ENCODE results near the gene MSX2. TPM values are rescaled to one million over a fixed set of nuclear protein-coding genes. Genes with fewer than 3 reads are reported as not detected.

Gene MSX2
- total and polyA plus RNA-seq, 2 experiments from 2014 or later = 0.17 to 0.47 TPM

GRCh38 chr5:174736331-174736721 lies 11.9 kb downstream of the MSX2 start:
- H3K4me1 Mint-ChIP-seq = peaks cover 50% of the 10 kb centered on the region
- H3K27me3 Mint-ChIP-seq (ENCODE audit: insufficient read depth, low read depth, poor library complexity) = peaks cover 66% of the 10 kb centered on the region
- Histone ChIP-seq H3K79me2 (replicated peaks; ENCODE audit: insufficient read depth) (no peaks in the 10 kb centered on the region), H3K9me2 (ENCODE audit: insufficient read depth) (no peaks in the 10 kb centered on the region), H3K4me1 (ENCODE audit: insufficient read depth) (peaks cover 52% of the 10 kb centered on the region), H4K20me1 (replicated peaks; ENCODE audit: insufficient read depth) (peaks cover 18% of the 10 kb centered on the region), H3K36me3 (ENCODE audit: insufficient read depth) (no peaks in the 10 kb centered on the region), H2AFZ (no peak overlapping the region), H3K27me3 (ENCODE audit: insufficient read depth) (peaks cover 76% of the 10 kb centered on the region), H3F3A (replicated peaks; ENCODE audit: low read depth) (peaks cover 6% of the 10 kb centered on the region), H3K4me2 (peak overlapping the region; percentile 93), H3K27ac (ENCODE audit: low read depth) (no peak overlapping the region), H3K4me3 (peak overlapping the region; percentile 72)
- ATAC-seq (no peak), DNase-seq (ENCODE audit: low spot score) (no peak)
- H3K9me3 Mint-ChIP-seq = no peaks in the 10 kb centered on the region; the same call in 2 of the 3 replicates
- peak overlapping the region; percentile 77 for H3K4me3 Mint-ChIP-seq
- no peak for TF ChIP-seq STAT1 (IDR thresholded peaks at IDR 0.05; ENCODE audit: unreplicated experiment)
- no peaks in the 10 kb centered on the region; the same call in 2 of the 3 replicates for H3K36me3 Mint-ChIP-seq (ENCODE audit: low read depth)
- H3K27ac Mint-ChIP-seq = no peak overlapping the region

- Mint-ChIP-seq H3K27me3 (ENCODE audit: insufficient read depth, low read depth, poor library complexity) (peaks cover 61% of the 10 kb centered on the region), H3K36me3 (ENCODE audit: low read depth) (no peaks in the 10 kb centered on the region; the same call in 2 of the 3 replicates), H3K27ac (no peak overlapping the region), H3K4me3 (0 out of 3 replicates have a peak overlapping the region, but pooled peaks have one; percentile 77), H3K9me3 (peaks cover 2% of the 10 kb centered on the region; the same call in 2 of the 3 replicates), H3K4me1 (peaks cover 46% of the 10 kb centered on the region)
- Histone ChIP-seq H3F3A (replicated peaks; ENCODE audit: low read depth) (peaks cover 6% of the 10 kb centered on the region), H2AFZ (no peak overlapping the region), H3K36me3 (ENCODE audit: insufficient read depth) (no peaks in the 10 kb centered on the region), H3K27ac (ENCODE audit: low read depth) (no peak overlapping the region), H3K9me2 (ENCODE audit: insufficient read depth) (no peaks in the 10 kb centered on the region), H4K20me1 (replicated peaks; ENCODE audit: insufficient read depth) (peaks cover 18% of the 10 kb centered on the region), H3K79me2 (replicated peaks; ENCODE audit: insufficient read depth) (no peaks in the 10 kb centered on the region), H3K4me2 (no peak overlapping the region), H3K4me1 (ENCODE audit: insufficient read depth) (peaks cover 47% of the 10 kb centered on the region), H3K4me3 (no peak overlapping the region), H3K27me3 (ENCODE audit: insufficient read depth) (peaks cover 72% of the 10 kb centered on the region)
- DNase-seq (ENCODE audit: low spot score) (no peak), ATAC-seq (no peak)
- TF ChIP-seq JUNB (IDR thresholded peaks at IDR 0.05; ENCODE audit: unreplicated experiment) (no peak), ZNF331 (CRISPR knock-in tag; IDR thresholded peaks at IDR 0.05; ENCODE audit: low read depth) (no peak), CTCF (conservative IDR thresholded peaks at IDR 0.05; ENCODE audit: low read depth in 2 of 2) (no peak), CREB1 (CRISPR knock-in tag; IDR thresholded peaks at IDR 0.05; ENCODE audit: low read depth) (no peak), POLR2AphosphoS5 (IDR thresholded peaks at IDR 0.05; ENCODE audit: low read depth) (no peak), ZNF114 (CRISPR knock-in tag; IDR thresholded peaks at IDR 0.05) (no peak), NANOG (IDR thresholded peaks at IDR 0.05; ENCODE audit: borderline replicate concordance) (no peak), STAT1 (IDR thresholded peaks at IDR 0.05; ENCODE audit: unreplicated experiment) (no peak), ETS1 (IDR thresholded peaks at IDR 0.05) (no peak), EZH2phosphoT487 (IDR thresholded peaks at IDR 0.05; ENCODE audit: unreplicated experiment) (no peak), EZH2 (IDR thresholded peaks at IDR 0.05; ENCODE audit: low read depth, unreplicated experiment) (no peak), ZNF462 (CRISPR knock-in tag; IDR thresholded peaks at IDR 0.05) (no peak)
These were observed 12.4 kb downstream of the MSX2 start for GRCh38 chr5:174736777-174737176.
